HAP-1 (cell line): ENCODE data around the gene DDX5.

Source experiments
- DNase-seq, 2 experiments: peaks; one replicate each; pipeline ENCODE4 v3.0.0-alpha.2; 2016 to 2020; ENCODE audit warnings: low spot score in 2 of 2
- H3K27me3 ChIP-seq: fragments of 250-450 bp; sonication (Bioruptor Pico); 2 replicates; pipeline ENCODE4 v1.5.1; 2020; ENCODE audit warnings: low read depth, mild to moderate bottlenecking, moderate library complexity
- H3K36me3 ChIP-seq: fragments of 250-450 bp; sonication (Bioruptor Pico); replicated peaks from 2 replicates; pipeline ENCODE4 v1.5.1; 2020; ENCODE audit warnings: mild to moderate bottlenecking
- H3K4me1 ChIP-seq: fragments of 250-450 bp; sonication (Bioruptor Pico); 2 replicates; pipeline ENCODE4 v1.5.1; 2020; ENCODE audit warnings: mild to moderate bottlenecking
- H3K4me3 ChIP-seq: fragments of 250-450 bp; sonication (Bioruptor Pico); 2 replicates; pipeline ENCODE4 v1.5.1; 2020; ENCODE audit warnings: mild to moderate bottlenecking, moderate library complexity
- H3K9me3 ChIP-seq: fragments of 250-450 bp; sonication (Bioruptor Pico); 2 replicates; pipeline ENCODE4 v1.5.1; 2020; ENCODE audit warnings: mild to moderate bottlenecking, moderate library complexity
- in situ Hi-C: fragments of 300-500 bp; cut with MboI; formaldehyde crosslinking; loops from 3 replicates; pipeline ENCODE4 v1.14.3; 2020; ENCODE audit warnings: low sequenced_read_pairs, inconsistent platforms, mixed read lengths

DDX5 gene

GRCh38 chr17:64506201-64506575 lies at the start of gene DDX5:
DDX5 (minus strand) TSS chr17:64506289; CDS start chr17:64506119, 170 bp downstream.
- DNase-seq, result peak in 1 of 2 experiments; percentile 98
- in situ Hi-C loops, result loop anchor here (25.0 kb wide), 1 partner anchor 694 kb away; no protein-coding TSS in a partner anchor
- H3K9me3 ChIP-seq, result no peaks in the 10 kb centered on the region
- peak within 1 kb of the TSS; percentile 94 for H3K4me3 ChIP-seq
- peaks cover 69% of the 10 kb centered on the region for H3K36me3 ChIP-seq
- H3K27me3 ChIP-seq, result no peaks in the 10 kb centered on the region
- peaks cover 6% of the 10 kb centered on the region for H3K4me1 ChIP-seq

GRCh38 chr17:64555281-64555680 lies 49.2 kb upstream of the DDX5 start:
- H3K9me3 ChIP-seq, result no peaks in the 10 kb centered on the region
- in situ Hi-C loops, result no loop called here
- H3K27me3 ChIP-seq, result no peaks in the 10 kb centered on the region
- H3K36me3 ChIP-seq, result peaks cover 12% of the 10 kb centered on the region
- no peak overlapping the region for H3K4me3 ChIP-seq
- peaks cover under 1% of the 10 kb centered on the region; the same call in 1 of the 2 replicates for H3K4me1 ChIP-seq
- no peak for DNase-seq

- no peak overlapping the region for H3K4me3 ChIP-seq
- peaks cover 9% of the 10 kb centered on the region for H3K4me1 ChIP-seq
- in situ Hi-C loops, result no loop called here
- H3K36me3 ChIP-seq, result peaks cover 12% of the 10 kb centered on the region
- H3K27me3 ChIP-seq, result no peaks in the 10 kb centered on the region
- H3K9me3 ChIP-seq, result no peaks in the 10 kb centered on the region
- DNase-seq, result no peak
Measured at GRCh38 chr17:64554028-64554637, 48.0 kb upstream of the DDX5 start.

GRCh38 chr17:64551461-64551860 lies 45.4 kb upstream of the DDX5 start:
- Histone ChIP-seq H3K36me3 (peaks cover 5% of the 10 kb centered on the region; the same call in 1 of the 2 replicates), H3K27me3 (no peaks in the 10 kb centered on the region), H3K4me3 (no peak overlapping the region), H3K9me3 (no peaks in the 10 kb centered on the region), H3K4me1 (peaks cover 9% of the 10 kb centered on the region)
- in situ Hi-C loops, result no loop called here
- DNase-seq, result no peak

GRCh38 chr17:64547319-64547718 lies 41.2 kb upstream of the DDX5 start:
- peaks cover 9% of the 10 kb centered on the region for H3K36me3 ChIP-seq
- no peaks in the 10 kb centered on the region for H3K9me3 ChIP-seq
- H3K4me1 ChIP-seq, result peaks cover 9% of the 10 kb centered on the region
- DNase-seq, result no peak
- no peaks in the 10 kb centered on the region for H3K27me3 ChIP-seq
- in situ Hi-C loops, result no loop called here
- H3K4me3 ChIP-seq, result no peak overlapping the region

- Histone ChIP-seq H3K4me3 (no peak overlapping the region), H3K9me3 (no peaks in the 10 kb centered on the region), H3K36me3 (peaks cover 13% of the 10 kb centered on the region), H3K4me1 (peaks cover 9% of the 10 kb centered on the region), H3K27me3 (no peaks in the 10 kb centered on the region)
- in situ Hi-C loops, result no loop called here
- DNase-seq, result no peak
Measured at GRCh38 chr17:64546716-64547115, 40.6 kb upstream of the DDX5 start.

- peaks cover 4% of the 10 kb centered on the region for H3K4me1 ChIP-seq
- H3K9me3 ChIP-seq, result no peaks in the 10 kb centered on the region
- H3K36me3 ChIP-seq, result peaks cover 21% of the 10 kb centered on the region
- no peak overlapping the region for H3K4me3 ChIP-seq
- H3K27me3 ChIP-seq, result no peaks in the 10 kb centered on the region
- in situ Hi-C loops, result no loop called here
- DNase-seq, result no peak
Measured at GRCh38 chr17:64544742-64545141, 38.7 kb upstream of the DDX5 start.

GRCh38 chr17:64540118-64540776 lies 34.2 kb upstream of the DDX5 start:
- Histone ChIP-seq H3K4me3 (no peak overlapping the region), H3K36me3 (peaks cover 57% of the 10 kb centered on the region), H3K27me3 (no peaks in the 10 kb centered on the region), H3K4me1 (no peaks in the 10 kb centered on the region), H3K9me3 (no peaks in the 10 kb centered on the region)
- no peak for DNase-seq
- in situ Hi-C loops, result no loop called here

GRCh38 chr17:64538508-64539130 lies 32.5 kb upstream of the DDX5 start:
- in situ Hi-C loops, result no loop called here
- no peak for DNase-seq

GRCh38 chr17:64537488-64537887 lies 31.4 kb upstream of the DDX5 start:
- no peaks in the 10 kb centered on the region for H3K27me3 ChIP-seq
- H3K9me3 ChIP-seq, result no peaks in the 10 kb centered on the region
- peaks cover 81% of the 10 kb centered on the region for H3K36me3 ChIP-seq
- in situ Hi-C loops, result no loop called here
- no peaks in the 10 kb centered on the region for H3K4me1 ChIP-seq
- H3K4me3 ChIP-seq, result no peak overlapping the region
- no peak for DNase-seq

More at GRCh38 chr17:64538508-64539130, 32.5 kb upstream of the DDX5 start:
- peaks cover 70% of the 10 kb centered on the region for H3K36me3 ChIP-seq
- H3K4me3 ChIP-seq, result no peak overlapping the region
- no peaks in the 10 kb centered on the region for H3K9me3 ChIP-seq
- no peaks in the 10 kb centered on the region for H3K27me3 ChIP-seq
- H3K4me1 ChIP-seq, result no peaks in the 10 kb centered on the region

GRCh38 chr17:64536913-64537312 lies 30.8 kb upstream of the DDX5 start:
- H3K27me3 ChIP-seq, result no peaks in the 10 kb centered on the region
- no peaks in the 10 kb centered on the region for H3K9me3 ChIP-seq
- DNase-seq, result no peak
- H3K36me3 ChIP-seq, result peaks cover 85% of the 10 kb centered on the region
- no peaks in the 10 kb centered on the region for H3K4me1 ChIP-seq
- H3K4me3 ChIP-seq, result no peak overlapping the region
- in situ Hi-C loops, result no loop called here

GRCh38 chr17:64535357-64535756 lies 29.3 kb upstream of the DDX5 start:
- in situ Hi-C loops, result no loop called here
- Histone ChIP-seq H3K4me3 (no peak overlapping the region), H3K4me1 (no peaks in the 10 kb centered on the region), H3K36me3 (peaks cover 94% of the 10 kb centered on the region), H3K27me3 (no peaks in the 10 kb centered on the region), H3K9me3 (no peaks in the 10 kb centered on the region)
- no peak for DNase-seq

- Histone ChIP-seq H3K4me3 (no peak overlapping the region), H3K4me1 (no peaks in the 10 kb centered on the region), H3K9me3 (no peaks in the 10 kb centered on the region), H3K27me3 (no peaks in the 10 kb centered on the region), H3K36me3 (peaks cover 95% of the 10 kb centered on the region)
- DNase-seq, result no peak
- in situ Hi-C loops, result no loop called here
Measured at GRCh38 chr17:64534187-64534586, 28.1 kb upstream of the DDX5 start.

GRCh38 chr17:64533784-64534183 lies 27.7 kb upstream of the DDX5 start:
- Histone ChIP-seq H3K27me3 (no peaks in the 10 kb centered on the region), H3K4me3 (no peak overlapping the region), H3K36me3 (peaks cover 97% of the 10 kb centered on the region), H3K9me3 (no peaks in the 10 kb centered on the region), H3K4me1 (no peaks in the 10 kb centered on the region)
- no peak for DNase-seq
- in situ Hi-C loops, result no loop called here
